K562 (cell line): ENCODE measurements around the gene BOLA1. TPM values are rescaled to one million over a fixed set of nuclear protein-coding genes. Genes with fewer than 3 reads are reported as not detected.
A peak's percentile ranks its signal among the peaks of the same experiment; 100 is the strongest.

Source experiments
- ATAC-seq: fragments of 200-7000 bp; cut with Tn5 transposase; 3 replicates; pipeline ENCODE4 v1.9.1; 2020; ENCODE audit warnings: moderate library complexity
- BruUV-seq: library from RNA; stranded (reverse); fragments of 400-500 nt; replicated peaks from 2 replicates; lab custom pipeline; 2021; lab: Mats Ljungman, UMichigan
- CTCF ChIA-PET: fragments of 300-600 bp; formaldehyde crosslinking; extraction: SDS; loops from one replicate; lab custom pipeline; 2021; ENCODE audit warnings: low intra/inter-chr PET ratio; lab: Yijun Ruan, JAX
- POLR2A ChIA-PET: fragments of 300-600, 350-650 bp; sonication (Branson Sonifier 250); formaldehyde crosslinking; extraction: SDS; loops from one replicate; lab custom pipeline; 2021; ENCODE audit warnings: antibody characterized with exemption, inconsistent platforms; lab: Yijun Ruan, JAX
- DNase-seq, 4 experiments: peaks; one replicate each; pipeline versions ENCODE4 v3.0.0 to v3.0.0-alpha.2; 2011 to 2018; ENCODE audit warnings: low spot score in 3 of 4, mixed read lengths in 3 of 4; ENCODE audit errors: extremely low read depth in 1 of 4
- FAIRE-seq: peaks from 2 replicates; lab custom pipeline; 2011; peaks lifted over from hg19 to GRCh38; lab: Jason Lieb, UNC
- H2AFZ ChIP-seq: 2 replicates; pipeline ENCODE4 v1.6.0; 2011; ENCODE audit warnings: low read depth, low read length, control low read depth, inconsistent platforms
- H3K27ac ChIP-seq: fragments of 200-600 bp; 3 replicates; pipeline ENCODE4 v1.8.0; 2011; ENCODE audit warnings: low read depth, mild to moderate bottlenecking, control low read depth, inconsistent platforms, low read length, moderate library complexity, mixed read lengths; ENCODE audit errors: extremely low read depth
- H3K27me3 ChIP-seq, 2 experiments: fragments of 300-600 bp in 1 of 2; 2 replicates in 1 of 2; 3 replicates in 1 of 2; pipeline versions ENCODE4 v1.6.0 to v1.8.0; 2011; ENCODE audit warnings: inconsistent platforms in 2 of 2, low read length in 2 of 2, mild to moderate bottlenecking in 1 of 2, mixed read lengths in 1 of 2, moderate library complexity in 1 of 2; ENCODE audit not compliant: control insufficient read depth in 2 of 2, insufficient read depth in 2 of 2
- H3K36me3 ChIP-seq: fragments of 300-600 bp; 3 replicates; pipeline ENCODE4 v1.8.0; 2011; ENCODE audit warnings: mild to moderate bottlenecking, low read length, inconsistent platforms; ENCODE audit not compliant: control insufficient read depth, insufficient read depth
- H3K4me1 ChIP-seq, 2 experiments: fragments of 200-600 bp in 1 of 2; replicated peaks in 1 of 2; 2 replicates in 1 of 2; 3 replicates in 1 of 2; pipeline versions ENCODE4 v1.5.1 to v1.8.0; 2011; ENCODE audit warnings: inconsistent platforms in 2 of 2, low read length in 2 of 2, mild to moderate bottlenecking in 1 of 2, mixed read lengths in 1 of 2, moderate library complexity in 1 of 2; ENCODE audit not compliant: control insufficient read depth in 2 of 2, insufficient read depth in 2 of 2
- H3K4me2 ChIP-seq: 2 replicates; pipeline ENCODE4 v1.6.1; 2011; ENCODE audit warnings: low read length, control low read depth, inconsistent platforms, mixed read lengths; ENCODE audit not compliant: insufficient read depth
- H3K4me3 ChIP-seq: fragments of 200-600 bp; sonication (generic), shearing (Covaris generic); 2 replicates; pipeline ENCODE4 v1.5.1; 2016; ENCODE audit warnings: control low read depth, inconsistent platforms
- H3K79me2 ChIP-seq: fragments of 200-600 bp; 3 replicates; pipeline ENCODE4 v1.8.0; 2011; ENCODE audit warnings: low read length, inconsistent platforms; ENCODE audit not compliant: control insufficient read depth, insufficient read depth
- H3K9ac ChIP-seq, 2 experiments: 2 replicates each; pipeline versions ENCODE4 v1.6.0 to v1.6.1; 2011; ENCODE audit warnings: low read depth in 2 of 2, low read length in 2 of 2, control low read depth in 1 of 2, inconsistent platforms in 1 of 2, mild to moderate bottlenecking in 1 of 2, mixed read lengths in 1 of 2; ENCODE audit not compliant: insufficient read depth in 1 of 2
- H3K9me1 ChIP-seq: one replicate; pipeline ENCODE4 v1.6.0; 2011; ENCODE audit warnings: inconsistent platforms, mild to moderate bottlenecking, low read length, moderate library complexity; ENCODE audit not compliant: control insufficient read depth, insufficient read depth
- H3K9me3 ChIP-seq: replicated peaks from 2 replicates; pipeline ENCODE4 v1.5.1; 2011; ENCODE audit warnings: low read depth, low read length, inconsistent platforms; ENCODE audit not compliant: control insufficient read depth, insufficient read depth
- H4K20me1 ChIP-seq: replicated peaks from 2 replicates; pipeline ENCODE4 v1.6.1; 2011; ENCODE audit warnings: low read length, inconsistent platforms, mixed read lengths; ENCODE audit not compliant: control insufficient read depth, insufficient read depth
- CBX2 ChIP-seq: fragments of 200-600 bp; sonication (generic); IDR thresholded peaks from one replicate; pipeline ENCODE4 v1.6.1; 2012; ENCODE audit warnings: mild to moderate bottlenecking, low read length, inconsistent platforms; ENCODE audit not compliant: insufficient read depth, poor library complexity, severe bottlenecking
- DACH1 ChIP-seq: fragments of 450-650 bp; IDR thresholded peaks from 2 replicates; pipeline ENCODE4 v1.6.1; 2018; ENCODE audit not compliant: partially characterized antibody
- FOXP1 ChIP-seq: sonication (generic); formaldehyde crosslinking; IDR thresholded peaks from 2 replicates; pipeline ENCODE4 v1.8.0; 2022; ENCODE audit warnings: mild to moderate bottlenecking, missing genetic modification reagents
- NR4A1 ChIP-seq, 2 experiments: fragments of 250-450 bp in 1 of 2; fragments of 450-650 bp in 1 of 2; sonication (Bioruptor Pico) in 1 of 2; IDR thresholded peaks; 2 replicates each; pipeline versions ENCODE4 v1.4.0 to v1.6.1; 2016 to 2020; ENCODE audit warnings: mild to moderate bottlenecking in 2 of 2, missing compliant biosample characterization in 1 of 2, missing genetic modification characterization in 1 of 2, moderate library complexity in 1 of 2
- ZFPM2 ChIP-seq: fragments of 250-450 bp; sonication (Bioruptor Pico); IDR thresholded peaks from 2 replicates; pipeline ENCODE4 v1.5.1; 2022; ENCODE audit warnings: mild to moderate bottlenecking
- ZNF436 ChIP-seq: fragments of 250-450, 450-650 bp; sonication (Bioruptor Pico); formaldehyde crosslinking; IDR thresholded peaks from 2 replicates; pipeline ENCODE4 v1.7.0; 2020; ENCODE audit warnings: mild to moderate bottlenecking
- ZNF75A ChIP-seq: fragments of 450-650 bp; formaldehyde crosslinking; IDR thresholded peaks from 2 replicates; pipeline ENCODE4 v1.4.0; 2020; ENCODE audit warnings: mild to moderate bottlenecking
- WGBS: fragments of 100-300 bp; shearing (Covaris generic); methylation state at CpG from one replicate; pipeline ENCODE4 v1.1.6; 2016; ENCODE audit warnings: low coverage, mixed read lengths; ENCODE audit not compliant: insufficient coverage; ENCODE audit errors: missing lambda C conversion rate; 5-methylcytosine and 5-hydroxymethylcytosine counted together
- in situ Hi-C: fragments of 300-500 bp; cut with MboI; formaldehyde crosslinking; loops from 4 replicates; pipeline ENCODE4 v1.15.0; 2018; ENCODE audit warnings: inconsistent platforms, mixed read lengths
- intact Hi-C: fragments of 100-400 bp; cut with micrococcal nuclease; formaldehyde crosslinking; loops from 2 replicates; pipeline ENCODE4 v1.14.2; 2022
- polyA plus RNA-seq, 8 experiments: library from polyadenylated mRNA; depleted of rRNA in 4 of 8; stranded (reverse) in 5 of 8; unstranded in 3 of 8; fragments of >200 nt; fragmentation: Nextera tagmentation in 2 of 8; fragmentation: Illumina TruSeq in 1 of 8; extraction: Ambion mirVana in 2 of 8; extraction: Trizol in 1 of 8; gene quantifications; 2 replicates each; pipeline versions ENCODE4 v1.2.1 to v1.2.3, GENCODE V29; 2011 to 2014; ENCODE audit warnings: inconsistent platforms in 1 of 8, missing spikeins in 1 of 8
- total RNA-seq, 7 experiments: library from RNA; depleted of rRNA in 6 of 7; stranded (reverse); fragments of >200 nt in 6 of 7; fragmentation: Illumina TruSeq in 2 of 7; extraction: Trizol in 2 of 7; gene quantifications; 2 replicates each; pipeline versions ENCODE4 v1.2.1 to v1.2.3, GENCODE V29; 2011 to 2021; ENCODE audit warnings: low replicate concordance in 1 of 7
- TF ChIP-seq, protein P1 (sequence below): fragments of 200-600 bp; sonication (generic); IDR thresholded peaks from one replicate; pipeline ENCODE4 v1.6.1; 2012; ENCODE audit warnings: mild to moderate bottlenecking, low read depth, low read length, inconsistent platforms
- TF ChIP-seq, protein P2 (sequence below): IDR thresholded peaks from 2 replicates; pipeline ENCODE4 v1.6.1; 2014; ENCODE audit warnings: antibody characterized with exemption

The BOLA1 gene
- total and polyA plus RNA-seq, 9 of the 15 experiments (the other 6 are each of a cell fraction or from before 2014, with no cell fraction given) = 0.18 to 1.2 (median 0.40) TPM; not detected in 2

DNA sequence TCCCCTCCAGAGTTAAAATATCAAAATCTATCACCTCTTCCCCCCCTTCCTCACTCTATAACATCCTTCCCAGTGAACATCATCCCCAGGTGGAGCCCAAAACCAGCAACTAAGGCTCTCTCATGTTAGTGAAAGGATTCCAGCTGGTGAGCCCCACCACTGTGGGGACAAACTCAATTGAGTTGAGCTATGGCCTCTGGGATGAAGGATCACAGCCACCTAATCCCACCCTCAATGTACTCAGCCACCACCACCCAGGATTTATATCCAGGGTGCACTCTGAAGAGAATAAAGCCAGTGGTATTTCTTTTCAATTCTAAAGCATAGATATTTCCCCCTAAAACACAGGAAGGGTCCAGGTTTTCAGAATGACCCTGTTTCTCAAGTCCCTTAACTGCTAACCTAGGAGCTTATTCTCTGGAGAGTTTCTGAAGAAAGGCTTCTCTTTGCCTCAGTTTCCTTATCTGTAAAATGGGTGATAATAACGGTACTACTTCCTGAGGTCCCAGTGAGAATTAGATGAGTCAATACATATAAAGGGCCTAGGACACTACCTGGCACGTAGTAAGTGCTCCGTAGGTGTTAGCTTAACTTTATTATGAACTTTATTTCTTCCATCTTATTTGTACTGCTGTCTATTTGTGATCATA is 15.6 kb upstream of the BOLA1 start:
- WGBS = 26% methylated on average over 3 of the region's 3 CpGs
- in situ Hi-C loops (no loop called here), intact Hi-C loops (no loop called here)
- no peak for ATAC-seq
- Histone ChIP-seq H3K27ac (peak overlapping the region; percentile 98), H4K20me1 (peaks cover 27% of the 10 kb centered on the region), H3K4me1 (peaks cover 8 to 14% of the 10 kb centered on the region in 2 experiments; a peak in 4 of 5 replicates), H3K27me3 (no peaks in the 10 kb centered on the region), H2AFZ (no peak overlapping the region), H3K36me3 (peaks cover 9% of the 10 kb centered on the region; the same call in 2 of the 3 replicates), H3K4me3 (peak overlapping the region; percentile 64), H3K9me1 (no peaks in the 10 kb centered on the region), H3K9ac (peak overlapping the region; percentile 68 to 98; a peak in 3 of 4 replicates), H3K4me2 (peak overlapping the region; percentile 88), H3K9me3 (no peaks in the 10 kb centered on the region), H3K79me2 (peaks cover 56% of the 10 kb centered on the region)
- POLR2A ChIA-PET = interaction anchor here (0.9 to 5.1 kb wide), 4 partner anchors 10 to 126 kb away, joined by 3 to 39 read pairs (median 7); no protein-coding TSS in a partner anchor
- no TSS peak for BruUV-seq
- FAIRE-seq = no peak
- DNase-seq = no peak
- CTCF ChIA-PET = no interaction called here
- TF ChIP-seq, protein P1, sequence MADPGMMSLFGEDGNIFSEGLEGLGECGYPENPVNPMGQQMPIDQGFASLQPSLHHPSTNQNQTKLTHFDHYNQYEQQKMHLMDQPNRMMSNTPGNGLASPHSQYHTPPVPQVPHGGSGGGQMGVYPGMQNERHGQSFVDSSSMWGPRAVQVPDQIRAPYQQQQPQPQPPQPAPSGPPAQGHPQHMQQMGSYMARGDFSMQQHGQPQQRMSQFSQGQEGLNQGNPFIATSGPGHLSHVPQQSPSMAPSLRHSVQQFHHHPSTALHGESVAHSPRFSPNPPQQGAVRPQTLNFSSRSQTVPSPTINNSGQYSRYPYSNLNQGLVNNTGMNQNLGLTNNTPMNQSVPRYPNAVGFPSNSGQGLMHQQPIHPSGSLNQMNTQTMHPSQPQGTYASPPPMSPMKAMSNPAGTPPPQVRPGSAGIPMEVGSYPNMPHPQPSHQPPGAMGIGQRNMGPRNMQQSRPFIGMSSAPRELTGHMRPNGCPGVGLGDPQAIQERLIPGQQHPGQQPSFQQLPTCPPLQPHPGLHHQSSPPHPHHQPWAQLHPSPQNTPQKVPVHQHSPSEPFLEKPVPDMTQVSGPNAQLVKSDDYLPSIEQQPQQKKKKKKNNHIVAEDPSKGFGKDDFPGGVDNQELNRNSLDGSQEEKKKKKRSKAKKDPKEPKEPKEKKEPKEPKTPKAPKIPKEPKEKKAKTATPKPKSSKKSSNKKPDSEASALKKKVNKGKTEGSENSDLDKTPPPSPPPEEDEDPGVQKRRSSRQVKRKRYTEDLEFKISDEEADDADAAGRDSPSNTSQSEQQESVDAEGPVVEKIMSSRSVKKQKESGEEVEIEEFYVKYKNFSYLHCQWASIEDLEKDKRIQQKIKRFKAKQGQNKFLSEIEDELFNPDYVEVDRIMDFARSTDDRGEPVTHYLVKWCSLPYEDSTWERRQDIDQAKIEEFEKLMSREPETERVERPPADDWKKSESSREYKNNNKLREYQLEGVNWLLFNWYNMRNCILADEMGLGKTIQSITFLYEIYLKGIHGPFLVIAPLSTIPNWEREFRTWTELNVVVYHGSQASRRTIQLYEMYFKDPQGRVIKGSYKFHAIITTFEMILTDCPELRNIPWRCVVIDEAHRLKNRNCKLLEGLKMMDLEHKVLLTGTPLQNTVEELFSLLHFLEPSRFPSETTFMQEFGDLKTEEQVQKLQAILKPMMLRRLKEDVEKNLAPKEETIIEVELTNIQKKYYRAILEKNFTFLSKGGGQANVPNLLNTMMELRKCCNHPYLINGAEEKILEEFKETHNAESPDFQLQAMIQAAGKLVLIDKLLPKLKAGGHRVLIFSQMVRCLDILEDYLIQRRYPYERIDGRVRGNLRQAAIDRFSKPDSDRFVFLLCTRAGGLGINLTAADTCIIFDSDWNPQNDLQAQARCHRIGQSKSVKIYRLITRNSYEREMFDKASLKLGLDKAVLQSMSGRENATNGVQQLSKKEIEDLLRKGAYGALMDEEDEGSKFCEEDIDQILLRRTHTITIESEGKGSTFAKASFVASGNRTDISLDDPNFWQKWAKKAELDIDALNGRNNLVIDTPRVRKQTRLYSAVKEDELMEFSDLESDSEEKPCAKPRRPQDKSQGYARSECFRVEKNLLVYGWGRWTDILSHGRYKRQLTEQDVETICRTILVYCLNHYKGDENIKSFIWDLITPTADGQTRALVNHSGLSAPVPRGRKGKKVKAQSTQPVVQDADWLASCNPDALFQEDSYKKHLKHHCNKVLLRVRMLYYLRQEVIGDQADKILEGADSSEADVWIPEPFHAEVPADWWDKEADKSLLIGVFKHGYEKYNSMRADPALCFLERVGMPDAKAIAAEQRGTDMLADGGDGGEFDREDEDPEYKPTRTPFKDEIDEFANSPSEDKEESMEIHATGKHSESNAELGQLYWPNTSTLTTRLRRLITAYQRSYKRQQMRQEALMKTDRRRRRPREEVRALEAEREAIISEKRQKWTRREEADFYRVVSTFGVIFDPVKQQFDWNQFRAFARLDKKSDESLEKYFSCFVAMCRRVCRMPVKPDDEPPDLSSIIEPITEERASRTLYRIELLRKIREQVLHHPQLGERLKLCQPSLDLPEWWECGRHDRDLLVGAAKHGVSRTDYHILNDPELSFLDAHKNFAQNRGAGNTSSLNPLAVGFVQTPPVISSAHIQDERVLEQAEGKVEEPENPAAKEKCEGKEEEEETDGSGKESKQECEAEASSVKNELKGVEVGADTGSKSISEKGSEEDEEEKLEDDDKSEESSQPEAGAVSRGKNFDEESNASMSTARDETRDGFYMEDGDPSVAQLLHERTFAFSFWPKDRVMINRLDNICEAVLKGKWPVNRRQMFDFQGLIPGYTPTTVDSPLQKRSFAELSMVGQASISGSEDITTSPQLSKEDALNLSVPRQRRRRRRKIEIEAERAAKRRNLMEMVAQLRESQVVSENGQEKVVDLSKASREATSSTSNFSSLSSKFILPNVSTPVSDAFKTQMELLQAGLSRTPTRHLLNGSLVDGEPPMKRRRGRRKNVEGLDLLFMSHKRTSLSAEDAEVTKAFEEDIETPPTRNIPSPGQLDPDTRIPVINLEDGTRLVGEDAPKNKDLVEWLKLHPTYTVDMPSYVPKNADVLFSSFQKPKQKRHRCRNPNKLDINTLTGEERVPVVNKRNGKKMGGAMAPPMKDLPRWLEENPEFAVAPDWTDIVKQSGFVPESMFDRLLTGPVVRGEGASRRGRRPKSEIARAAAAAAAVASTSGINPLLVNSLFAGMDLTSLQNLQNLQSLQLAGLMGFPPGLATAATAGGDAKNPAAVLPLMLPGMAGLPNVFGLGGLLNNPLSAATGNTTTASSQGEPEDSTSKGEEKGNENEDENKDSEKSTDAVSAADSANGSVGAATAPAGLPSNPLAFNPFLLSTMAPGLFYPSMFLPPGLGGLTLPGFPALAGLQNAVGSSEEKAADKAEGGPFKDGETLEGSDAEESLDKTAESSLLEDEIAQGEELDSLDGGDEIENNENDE = no peak
- TF ChIP-seq DACH1 = no peak
- TF ChIP-seq CBX2 = no peak
- TF ChIP-seq, protein P2, sequence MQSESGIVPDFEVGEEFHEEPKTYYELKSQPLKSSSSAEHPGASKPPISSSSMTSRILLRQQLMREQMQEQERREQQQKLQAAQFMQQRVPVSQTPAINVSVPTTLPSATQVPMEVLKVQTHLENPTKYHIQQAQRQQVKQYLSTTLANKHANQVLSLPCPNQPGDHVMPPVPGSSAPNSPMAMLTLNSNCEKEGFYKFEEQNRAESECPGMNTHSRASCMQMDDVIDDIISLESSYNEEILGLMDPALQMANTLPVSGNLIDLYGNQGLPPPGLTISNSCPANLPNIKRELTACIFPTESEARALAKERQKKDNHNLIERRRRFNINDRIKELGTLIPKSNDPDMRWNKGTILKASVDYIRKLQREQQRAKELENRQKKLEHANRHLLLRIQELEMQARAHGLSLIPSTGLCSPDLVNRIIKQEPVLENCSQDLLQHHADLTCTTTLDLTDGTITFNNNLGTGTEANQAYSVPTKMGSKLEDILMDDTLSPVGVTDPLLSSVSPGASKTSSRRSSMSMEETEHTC = no peak
- TF ChIP-seq ZNF436 (CRISPR knock-in tag) = no peak
- no peak for TF ChIP-seq FOXP1 (CRISPR knock-in tag)
- no peak for TF ChIP-seq ZFPM2 (CRISPR knock-in tag)
- TF ChIP-seq NR4A1 (CRISPR knock-in tag; IDR thresholded peaks at IDR 0.05) = no peak
- no peak for TF ChIP-seq NR4A1 (tag; IDR thresholded peaks at IDR 0.05)
- TF ChIP-seq ZNF75A (CRISPR knock-in tag) = no peak
